Spinal cord (tissue), 10 donors: ENCODE data around the gene COG6. TPM values are rescaled to one million over a fixed set of nuclear protein-coding genes. Genes with fewer than 3 reads are reported as not detected.

Experiments
- DNase-seq, 6 donors: peaks; one replicate each; pipeline versions ENCODE4 v3.0.0 to v3.0.0-alpha.2; 2013 to 2015; ENCODE audit warnings: low spot score in 6 of 6, low read depth in 4 of 6
- H3K27ac ChIP-seq: one replicate; pipeline ENCODE4 v1.5.1; 2013; ENCODE audit warnings: low read depth, low read length, control low read depth
- H3K27me3 ChIP-seq: one replicate; pipeline ENCODE4 v1.6.1; 2013; ENCODE audit warnings: low read length; ENCODE audit not compliant: control insufficient read depth, insufficient read depth
- H3K36me3 ChIP-seq: one replicate; pipeline ENCODE4 v1.6.1; 2013; ENCODE audit warnings: low read length; ENCODE audit not compliant: control insufficient read depth, insufficient read depth
- H3K4me1 ChIP-seq: one replicate; pipeline ENCODE4 v1.6.1; 2013; ENCODE audit warnings: low read length; ENCODE audit not compliant: control insufficient read depth, insufficient read depth
- H3K4me3 ChIP-seq: one replicate; pipeline ENCODE4 v1.5.1; 2013; ENCODE audit warnings: low read depth, low read length, control low read depth
- H3K9me3 ChIP-seq: one replicate; pipeline ENCODE4 v1.6.1; 2013; ENCODE audit warnings: low read length; ENCODE audit not compliant: control insufficient read depth, insufficient read depth
- WGBS: methylation state at CpG from one replicate; pipeline ENCODE4 v1.1.5; 2013; ENCODE audit warnings: missing lambda C conversion rate; ENCODE audit not compliant: insufficient coverage; 5-methylcytosine and 5-hydroxymethylcytosine counted together
- polyA plus RNA-seq, 2 donors: library from polyadenylated mRNA; unstranded; fragments of 120-200 nt; gene quantifications; one replicate each; pipeline ENCODE4 v1.2.1, GENCODE V29; 2013; ENCODE audit not compliant: insufficient read length in 2 of 2
- total RNA-seq, 2 donors: library from RNA; depleted of rRNA in 1 of 2; stranded (reverse); fragments of 120-200 nt in 1 of 2; fragments of >200 nt in 1 of 2; gene quantifications; one replicate each; pipeline versions ENCODE4 v1.2.3 to v1.2.4, GENCODE V29; 2013 to 2014
- donor health status: healthy.

COG6 gene
- total and polyA plus RNA-seq, 4 donors = 23.4 to 48.9 (median 33.6) TPM

GRCh38 chr13:39760521-39760920, 105.1 kb downstream of the COG6 start:
- Histone ChIP-seq H3K4me3 (no peak overlapping the region), H3K27ac (no peak overlapping the region), H3K27me3 (no peaks in the 10 kb centered on the region), H3K36me3 (no peaks in the 10 kb centered on the region), H3K4me1 (no peaks in the 10 kb centered on the region), H3K9me3 (peaks cover 4% of the 10 kb centered on the region)
- no peak for DNase-seq
- WGBS = no CpG with 5 or more reads among the region's 1 CpG

- DNase-seq = peak; percentile 54 to 98 (median 83)
- H3K4me3 ChIP-seq = no peak overlapping the region
- peak overlapping the region; percentile 55 for H3K27ac ChIP-seq
- no peaks in the 10 kb centered on the region for H3K27me3 ChIP-seq
- WGBS = 15% methylated on average over 1 of the region's 2 CpGs
- H3K36me3 ChIP-seq = no peaks in the 10 kb centered on the region
- H3K9me3 ChIP-seq = peaks cover 4% of the 10 kb centered on the region
- peaks cover 13% of the 10 kb centered on the region for H3K4me1 ChIP-seq
These were observed 110.5 kb downstream of the COG6 start for GRCh38 chr13:39765801-39766463.

GRCh38 chr13:39766464-39767158, 111.1 kb downstream of the COG6 start:
- WGBS = no CpG with 5 or more reads among the region's 2 CpGs
- Histone ChIP-seq H3K27me3 (no peaks in the 10 kb centered on the region), H3K4me1 (peaks cover 13% of the 10 kb centered on the region), H3K27ac (peak overlapping the region; percentile 55), H3K4me3 (no peak overlapping the region), H3K36me3 (no peaks in the 10 kb centered on the region), H3K9me3 (peaks cover 4% of the 10 kb centered on the region)
- DNase-seq = peak in 5 of 6 donors; percentile 17 to 92 (median 31)

- Histone ChIP-seq H3K36me3 (no peaks in the 10 kb centered on the region), H3K9me3 (peaks cover 4% of the 10 kb centered on the region), H3K27me3 (no peaks in the 10 kb centered on the region), H3K27ac (no peak overlapping the region), H3K4me3 (no peak overlapping the region), H3K4me1 (peaks cover 13% of the 10 kb centered on the region)
- WGBS = 50% methylated on average over 2 of the region's 3 CpGs
- DNase-seq = peak in 2 of 6 donors; percentile 5 to 50
These were observed 112.5 kb downstream of the COG6 start for GRCh38 chr13:39767791-39768517.

- no peak for DNase-seq
- Histone ChIP-seq H3K27me3 (no peaks in the 10 kb centered on the region), H3K27ac (no peak overlapping the region), H3K4me3 (no peak overlapping the region), H3K9me3 (peaks cover under 1% of the 10 kb centered on the region), H3K36me3 (no peaks in the 10 kb centered on the region), H3K4me1 (peaks cover 13% of the 10 kb centered on the region)
These were observed 113.5 kb downstream of the COG6 start for GRCh38 chr13:39768962-39769361.

GRCh38 chr13:39770221-39771090, 115.0 kb downstream of the COG6 start:
- H3K4me3 ChIP-seq = no peak overlapping the region
- peak in 2 of 6 donors; percentile 37 to 68 for DNase-seq
- no peak overlapping the region for H3K27ac ChIP-seq
- peaks cover 13% of the 10 kb centered on the region for H3K4me1 ChIP-seq
- H3K27me3 ChIP-seq = no peaks in the 10 kb centered on the region
- WGBS = 75% methylated on average over 4 of the region's 9 CpGs
- no peaks in the 10 kb centered on the region for H3K9me3 ChIP-seq
- H3K36me3 ChIP-seq = no peaks in the 10 kb centered on the region

GRCh38 chr13:39773833-39774232, 118.4 kb downstream of the COG6 start:
- Histone ChIP-seq H3K36me3 (no peaks in the 10 kb centered on the region), H3K27ac (no peak overlapping the region), H3K9me3 (no peaks in the 10 kb centered on the region), H3K27me3 (no peaks in the 10 kb centered on the region), H3K4me3 (no peak overlapping the region), H3K4me1 (no peaks in the 10 kb centered on the region)
- no peak for DNase-seq
- 75% methylated on average over 2 of the region's 4 CpGs for WGBS

- Histone ChIP-seq H3K9me3 (no peaks in the 10 kb centered on the region), H3K4me3 (no peak overlapping the region), H3K4me1 (no peaks in the 10 kb centered on the region), H3K36me3 (no peaks in the 10 kb centered on the region), H3K27me3 (no peaks in the 10 kb centered on the region), H3K27ac (no peak overlapping the region)
- WGBS = no CpG with 5 or more reads among the region's 3 CpGs
- no peak for DNase-seq
These were observed 121.0 kb downstream of the COG6 start for GRCh38 chr13:39776439-39776838.

- H3K36me3 ChIP-seq = no peaks in the 10 kb centered on the region
- DNase-seq = no peak
- no peaks in the 10 kb centered on the region for H3K4me1 ChIP-seq
- H3K4me3 ChIP-seq = no peak overlapping the region
- WGBS = 100% methylated on average over 1 of the region's 1 CpG
- H3K27ac ChIP-seq = no peak overlapping the region
- no peaks in the 10 kb centered on the region for H3K27me3 ChIP-seq
- H3K9me3 ChIP-seq = no peaks in the 10 kb centered on the region
These were observed 121.6 kb downstream of the COG6 start for GRCh38 chr13:39777021-39777420.
